B cell (primary cell): ENCODE data around the gene SLC52A3.
"Not testable (repeated sequence)": the region's sequence is repeated elsewhere in the genome, so short reads cannot be mapped to it uniquely, and the experiment has no call there.

Source experiments
- CTCF ChIP-seq: fragments of 200-600 bp; IDR thresholded peaks from one replicate; pipeline ENCODE4 v1.8.0; 2022; ENCODE audit warnings: antibody characterized with exemption, mild to moderate bottlenecking
- EZH2 ChIP-seq: IDR thresholded peaks from 2 replicates; pipeline ENCODE4 v1.6.1; 2012; ENCODE audit warnings: borderline replicate concordance, low read depth, mild to moderate bottlenecking, moderate library complexity, low read length; ENCODE audit not compliant: insufficient read depth, poor library complexity, severe bottlenecking

- TF ChIP-seq CTCF, EZH2: not testable (repeated sequence)
These were observed 43.6 kb upstream of the SLC52A3 start for GRCh38 chr20:811776-812434.
